Progenitor cell of endocrine pancreas (in vitro differentiated cells): Measurements from ENCODE around the gene BABAM1. TPM values are rescaled to one million over a fixed set of nuclear protein-coding genes. Genes with fewer than 3 reads are reported as not detected.

Experiments used
- DNase-seq: peaks from one replicate; pipeline ENCODE4 v3.0.0; 2021; ENCODE audit warnings: low spot score; ENCODE audit not compliant: unreplicated experiment
- H3K27ac Mint-ChIP-seq: 2 replicates; pipeline ENCODE4 v1.8.0; 2021; ENCODE audit warnings: mild to moderate bottlenecking, moderate library complexity, mixed read lengths
- H3K27me3 Mint-ChIP-seq: 2 replicates; pipeline ENCODE4 v1.8.0; 2021; ENCODE audit warnings: mixed read lengths
- H3K36me3 Mint-ChIP-seq: 2 replicates; pipeline ENCODE4 v1.8.0; 2022; ENCODE audit warnings: mixed read lengths; ENCODE audit not compliant: insufficient read depth
- H3K4me1 Mint-ChIP-seq: 2 replicates; pipeline ENCODE4 v1.8.0; 2021; ENCODE audit warnings: low read depth, mixed read lengths
- H3K4me3 Mint-ChIP-seq: 2 replicates; pipeline ENCODE4 v1.8.0; 2021; ENCODE audit warnings: low read depth, mild to moderate bottlenecking, moderate library complexity, mixed read lengths
- H3K9me3 Mint-ChIP-seq: 2 replicates; pipeline ENCODE4 v1.8.0; 2021; ENCODE audit warnings: low read depth, mixed read lengths
- total RNA-seq: library from RNA; stranded (reverse); gene quantifications from 2 replicates; pipeline ENCODE4 v1.2.1, GENCODE V29; 2021
- TF ChIP-seq, protein P1 (sequence below): fragments of 200-600 bp; sonication (generic); IDR thresholded peaks from one replicate; pipeline ENCODE4 v1.5.0; 2021; ENCODE audit warnings: antibody characterized with exemption, mild to moderate bottlenecking; ENCODE audit not compliant: unreplicated experiment

BABAM1 gene
- total RNA-seq, 1 donor from 2014 or later: 113 TPM

DNA sequence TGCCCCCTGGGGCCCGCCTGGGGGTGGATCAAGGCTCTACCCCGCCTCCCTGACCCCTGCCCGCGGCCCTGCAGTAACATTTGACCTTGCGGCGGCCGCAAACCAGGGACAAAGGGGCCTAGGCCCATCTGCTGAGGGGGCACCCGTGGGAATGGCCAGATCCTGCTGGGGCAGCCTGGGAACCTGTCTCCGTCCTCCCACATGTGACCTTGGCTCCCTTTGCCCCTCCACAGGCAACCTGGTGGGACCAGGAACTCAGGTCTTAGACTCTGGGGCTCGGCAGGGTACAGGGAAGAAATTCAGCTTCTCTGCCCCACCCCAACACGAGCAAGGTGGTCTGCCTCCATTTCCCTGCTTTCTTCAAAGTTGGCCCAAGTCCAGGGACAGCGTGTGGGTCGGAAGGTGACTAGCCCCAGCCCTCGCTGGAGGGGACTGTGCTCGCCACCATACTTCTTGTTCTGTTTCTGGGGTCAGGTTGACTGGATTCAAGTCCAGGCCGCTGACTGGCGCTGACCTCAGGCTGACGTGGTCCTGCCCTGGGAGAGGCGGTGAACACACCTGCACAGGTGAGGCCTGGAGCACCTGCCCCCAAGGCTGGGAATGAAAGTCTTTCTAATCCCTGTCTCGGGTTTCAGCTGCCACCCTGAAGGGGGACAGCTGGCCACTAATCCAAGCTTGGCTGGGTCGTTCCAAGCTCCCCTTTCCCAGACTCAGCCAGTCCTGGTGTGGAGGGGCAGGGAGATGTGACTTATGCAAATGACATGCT is 19.0 kb upstream of the BABAM1 start:
- Mint-ChIP-seq H3K27ac (peak overlapping the region; percentile 97), H3K36me3 (no peaks in the 10 kb centered on the region), H3K4me1 (peaks cover 26% of the 10 kb centered on the region), H3K9me3 (no peaks in the 10 kb centered on the region), H3K4me3 (peak overlapping the region; percentile 35), H3K27me3 (no peaks in the 10 kb centered on the region)
- TF ChIP-seq, protein P1, sequence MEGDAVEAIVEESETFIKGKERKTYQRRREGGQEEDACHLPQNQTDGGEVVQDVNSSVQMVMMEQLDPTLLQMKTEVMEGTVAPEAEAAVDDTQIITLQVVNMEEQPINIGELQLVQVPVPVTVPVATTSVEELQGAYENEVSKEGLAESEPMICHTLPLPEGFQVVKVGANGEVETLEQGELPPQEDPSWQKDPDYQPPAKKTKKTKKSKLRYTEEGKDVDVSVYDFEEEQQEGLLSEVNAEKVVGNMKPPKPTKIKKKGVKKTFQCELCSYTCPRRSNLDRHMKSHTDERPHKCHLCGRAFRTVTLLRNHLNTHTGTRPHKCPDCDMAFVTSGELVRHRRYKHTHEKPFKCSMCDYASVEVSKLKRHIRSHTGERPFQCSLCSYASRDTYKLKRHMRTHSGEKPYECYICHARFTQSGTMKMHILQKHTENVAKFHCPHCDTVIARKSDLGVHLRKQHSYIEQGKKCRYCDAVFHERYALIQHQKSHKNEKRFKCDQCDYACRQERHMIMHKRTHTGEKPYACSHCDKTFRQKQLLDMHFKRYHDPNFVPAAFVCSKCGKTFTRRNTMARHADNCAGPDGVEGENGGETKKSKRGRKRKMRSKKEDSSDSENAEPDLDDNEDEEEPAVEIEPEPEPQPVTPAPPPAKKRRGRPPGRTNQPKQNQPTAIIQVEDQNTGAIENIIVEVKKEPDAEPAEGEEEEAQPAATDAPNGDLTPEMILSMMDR: no peak
- peak; percentile 55 for DNase-seq

DNA sequence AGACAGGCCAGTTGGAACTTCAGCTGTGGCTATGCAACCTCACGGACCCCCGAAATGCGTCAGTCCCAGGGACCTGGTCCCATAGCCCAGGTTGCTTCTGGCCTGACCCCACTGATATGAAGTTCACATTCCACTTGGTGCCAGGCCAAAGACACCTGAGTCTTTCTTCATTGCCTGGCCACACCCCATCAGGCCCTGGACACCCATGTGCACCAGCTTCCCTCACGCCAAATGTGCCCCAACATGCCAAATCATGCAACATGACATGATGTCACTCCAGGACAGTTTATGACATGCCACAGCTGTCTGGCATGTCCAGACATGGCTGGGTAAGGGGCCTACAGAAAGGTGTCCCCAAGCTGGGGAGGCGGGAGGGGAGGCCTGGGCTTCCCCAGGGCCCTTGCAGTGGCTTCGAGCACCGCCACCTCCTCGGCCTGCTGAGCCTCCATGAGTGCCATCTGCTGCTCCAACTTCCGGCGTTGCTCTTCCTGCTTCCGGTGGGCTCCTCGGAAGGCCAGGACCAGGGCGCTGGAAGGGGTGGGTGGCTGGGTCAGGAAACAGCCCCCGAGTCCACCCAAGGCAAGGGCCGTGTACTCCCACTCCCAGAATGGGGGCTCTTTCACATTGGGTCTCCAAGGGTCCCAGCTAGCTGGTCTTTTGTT is 17.2 kb upstream of the BABAM1 start:
- TF ChIP-seq, protein P1: no peak
- Mint-ChIP-seq H3K9me3 (no peaks in the 10 kb centered on the region), H3K4me3 (no peak overlapping the region), H3K36me3 (no peaks in the 10 kb centered on the region), H3K27ac (no peak overlapping the region), H3K4me1 (peaks cover 22% of the 10 kb centered on the region), H3K27me3 (no peaks in the 10 kb centered on the region)
- no peak for DNase-seq

DNA sequence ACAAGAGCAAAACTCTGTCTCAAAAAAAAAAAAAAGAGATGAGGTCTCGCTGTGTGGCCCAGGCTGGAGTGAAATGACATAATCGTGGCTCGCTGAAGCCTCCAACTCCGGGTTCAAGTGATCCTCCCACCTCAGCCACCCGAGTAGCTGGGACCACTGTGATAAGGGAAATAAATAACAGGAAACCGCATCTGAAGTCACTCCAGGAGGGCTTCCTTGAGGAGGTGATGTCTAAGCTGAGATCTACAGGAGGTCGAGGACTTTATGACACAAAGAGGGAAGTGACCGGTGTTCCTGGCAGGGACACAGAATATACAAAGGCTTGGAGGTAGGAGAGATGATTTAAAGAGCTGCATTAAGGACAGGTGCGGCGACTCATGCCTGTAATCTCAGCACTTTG is 12.6 kb upstream of the BABAM1 start:
- peaks cover 2% of the 10 kb centered on the region for H3K4me1 Mint-ChIP-seq
- no peaks in the 10 kb centered on the region for H3K9me3 Mint-ChIP-seq
- no peaks in the 10 kb centered on the region for H3K36me3 Mint-ChIP-seq
- H3K27ac Mint-ChIP-seq: no peak overlapping the region
- no peaks in the 10 kb centered on the region for H3K27me3 Mint-ChIP-seq
- TF ChIP-seq, protein P1: no peak
- H3K4me3 Mint-ChIP-seq: no peak overlapping the region
- no peak for DNase-seq

DNA sequence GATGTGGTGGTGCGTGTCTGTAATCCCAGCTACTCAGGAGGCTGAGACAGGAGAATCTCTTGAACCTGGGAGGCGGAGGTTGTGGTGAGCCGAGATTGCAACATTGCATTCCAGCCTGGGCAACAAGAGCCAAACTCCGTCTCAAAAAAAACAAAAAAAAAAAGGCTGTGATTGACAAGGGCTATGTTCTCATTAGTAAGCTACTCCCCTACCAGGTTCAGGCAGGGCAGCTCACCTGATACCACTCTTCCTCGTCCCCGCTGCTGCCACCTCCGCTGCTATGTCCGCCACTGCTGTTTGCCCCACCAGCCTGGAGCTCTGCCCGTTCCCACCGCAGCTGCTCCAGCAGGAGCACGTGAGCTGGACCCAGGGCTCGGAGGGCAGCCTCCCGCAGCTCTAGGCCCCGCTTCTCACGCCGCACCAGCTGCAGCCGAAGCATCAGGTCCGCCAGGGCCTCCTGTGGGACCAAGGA is 12.1 kb upstream of the BABAM1 start:
- peaks cover 2% of the 10 kb centered on the region for H3K4me1 Mint-ChIP-seq
- H3K4me3 Mint-ChIP-seq: no peak overlapping the region
- H3K27ac Mint-ChIP-seq: no peak overlapping the region
- no peak for DNase-seq
- H3K9me3 Mint-ChIP-seq: no peaks in the 10 kb centered on the region
- H3K27me3 Mint-ChIP-seq: no peaks in the 10 kb centered on the region
- no peaks in the 10 kb centered on the region for H3K36me3 Mint-ChIP-seq
- TF ChIP-seq, protein P1: no peak

DNA sequence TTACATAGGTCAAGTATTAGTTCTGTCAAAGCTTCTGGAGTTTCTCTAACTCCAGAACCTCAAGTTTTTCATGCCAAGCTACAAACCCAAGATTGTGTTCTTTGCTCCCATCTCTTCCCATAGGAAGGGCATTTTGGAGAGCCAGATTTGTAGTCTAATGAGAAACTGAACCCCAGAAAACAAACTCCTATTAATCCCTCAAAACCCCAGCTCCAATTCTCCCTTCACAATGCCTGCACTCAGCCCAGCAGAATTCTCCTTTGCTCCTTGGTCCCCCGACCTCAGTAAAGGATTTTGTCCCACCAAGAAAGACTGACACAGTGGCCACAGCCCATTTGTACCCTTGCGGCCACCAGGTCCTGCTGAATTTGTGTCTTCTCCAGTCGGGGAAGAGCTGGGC is 11.1 kb upstream of the BABAM1 start:
- Mint-ChIP-seq H3K9me3 (no peaks in the 10 kb centered on the region), H3K27me3 (peaks cover 3% of the 10 kb centered on the region), H3K4me1 (peaks cover 2% of the 10 kb centered on the region), H3K4me3 (no peak overlapping the region), H3K36me3 (no peaks in the 10 kb centered on the region), H3K27ac (no peak overlapping the region)
- DNase-seq: no peak
- TF ChIP-seq, protein P1: no peak
